H1 (cell line): ENCODE results near the gene SLC25A20. TPM values are rescaled to one million over a fixed set of nuclear protein-coding genes. Genes with fewer than 3 reads are reported as not detected.

ENCODE experiments used
- CTCF ChIA-PET: fragments of 300-600 bp; sonication (Branson Sonifier 250); formaldehyde crosslinking; loops from one replicate; lab custom pipeline; 2021; ENCODE audit not compliant: partially characterized antibody; lab: Charles Lee
- POLR2A ChIA-PET: fragments of 300-600 bp; sonication (Branson Sonifier 250); formaldehyde crosslinking; loops from one replicate; lab custom pipeline; 2021; ENCODE audit warnings: inconsistent platforms; ENCODE audit not compliant: partially characterized antibody; lab: Charles Lee
- DNase-seq, 2 experiments: peaks; one replicate each; pipeline versions ENCODE4 v3.0.0 to v3.0.0-alpha.2; 2010 to 2022; ENCODE audit warnings: low spot score in 2 of 2, low read depth in 1 of 2, mixed read lengths in 1 of 2
- FAIRE-seq: peaks from 2 replicates; lab custom pipeline; 2011; peaks lifted over from hg19 to GRCh38; lab: Jason Lieb, UNC
- H2AFZ ChIP-seq: 2 replicates; pipeline ENCODE4 v1.8.1; 2012; ENCODE audit warnings: low read length, inconsistent platforms
- H2AK5ac ChIP-seq: 2 replicates; pipeline ENCODE4 v1.6.1; 2013; ENCODE audit warnings: low read depth, low read length
- H2BK120ac ChIP-seq: replicated peaks from 2 replicates; pipeline ENCODE3; 2013; ENCODE audit warnings: low read depth, low read length, inconsistent platforms
- H2BK12ac ChIP-seq: 2 replicates; pipeline ENCODE4 v1.6.1; 2013; ENCODE audit warnings: low read depth, low read length
- H2BK15ac ChIP-seq: 2 replicates; pipeline ENCODE4 v1.6.1; 2013; ENCODE audit warnings: low read length
- H2BK20ac ChIP-seq: 2 replicates; pipeline ENCODE4 v1.6.1; 2013; ENCODE audit warnings: low read length
- H2BK5ac ChIP-seq: 2 replicates; pipeline ENCODE4 v1.6.1; 2013; ENCODE audit warnings: low read depth, low read length
- H3K14ac ChIP-seq: 2 replicates; pipeline ENCODE4 v1.6.1; 2013; ENCODE audit warnings: inconsistent platforms; ENCODE audit not compliant: insufficient read length
- H3K18ac ChIP-seq: 2 replicates; pipeline ENCODE4 v1.6.1; 2013; ENCODE audit warnings: low read length; ENCODE audit errors: extremely low read depth
- H3K23ac ChIP-seq: 2 replicates; pipeline ENCODE4 v1.6.1; 2013; ENCODE audit warnings: inconsistent platforms; ENCODE audit not compliant: insufficient read length
- H3K23me2 ChIP-seq: 2 replicates; pipeline ENCODE4 v1.6.1; 2013; ENCODE audit warnings: low read depth, low read length
- H3K27ac ChIP-seq: 2 replicates; pipeline ENCODE4 v1.6.1; 2011; ENCODE audit warnings: low read depth, low read length, inconsistent platforms
- H3K27me3 ChIP-seq, 4 experiments: replicated peaks in 1 of 4; 1 replicate in 1 of 4; 2 replicates in 3 of 4; pipeline versions ENCODE4 v1.6.1 to v1.8.1; 2011 to 2013; ENCODE audit warnings: low read length in 3 of 4, mild to moderate bottlenecking in 3 of 4, inconsistent platforms in 2 of 4, mixed read lengths in 2 of 4, moderate library complexity in 1 of 4; ENCODE audit not compliant: control insufficient read depth in 3 of 4, insufficient read depth in 3 of 4; ENCODE audit errors: extremely low read depth in 1 of 4
- H3K36me3 ChIP-seq, 4 experiments: 2 replicates each; pipeline versions ENCODE4 v1.6.1 to v1.8.1; 2011 to 2013; ENCODE audit warnings: mild to moderate bottlenecking in 4 of 4, low read length in 3 of 4, moderate library complexity in 2 of 4, control low read depth in 1 of 4, inconsistent platforms in 1 of 4; ENCODE audit not compliant: insufficient read depth in 4 of 4, control insufficient read depth in 2 of 4
- H3K4ac ChIP-seq: replicated peaks from 2 replicates; pipeline ENCODE3; 2013; ENCODE audit warnings: low read length, low read depth, mixed read lengths, inconsistent platforms; ENCODE audit not compliant: insufficient read length
- H3K4me1 ChIP-seq, 4 experiments: replicated peaks in 1 of 4; 1 replicate in 1 of 4; 2 replicates in 3 of 4; pipeline versions ENCODE4 v1.6.1 to v1.8.1; 2011 to 2013; ENCODE audit warnings: low read length in 3 of 4, inconsistent platforms in 2 of 4, mixed read lengths in 1 of 4; ENCODE audit not compliant: insufficient read depth in 4 of 4, control insufficient read depth in 3 of 4
- H3K4me2 ChIP-seq, 2 experiments: 2 replicates each; pipeline versions ENCODE4 v1.6.1 to v1.8.1; 2011 to 2013; ENCODE audit warnings: low read depth in 2 of 2, low read length in 2 of 2, control low read depth in 1 of 2, inconsistent platforms in 1 of 2, mild to moderate bottlenecking in 1 of 2; ENCODE audit not compliant: insufficient read depth in 1 of 2
- H3K4me3 ChIP-seq, 4 experiments: fragments of 200-600, 300-600 bp in 1 of 4; sonication (generic), shearing (Covaris generic), sonication (Bioruptor Twin) in 1 of 4; 2 replicates each; pipeline versions ENCODE4 v1.5.1 to v1.8.1; 2011 to 2016; ENCODE audit warnings: low read length in 4 of 4, low read depth in 3 of 4, control low read depth in 2 of 4, inconsistent platforms in 2 of 4, mild to moderate bottlenecking in 2 of 4, mixed read lengths in 1 of 4, moderate library complexity in 1 of 4; ENCODE audit not compliant: insufficient read depth in 2 of 4; ENCODE audit errors: extremely low read depth in 1 of 4
- H3K56ac ChIP-seq: replicated peaks from 2 replicates; pipeline ENCODE3; 2013; ENCODE audit warnings: low read depth, mild to moderate bottlenecking, mixed read lengths, low read length, inconsistent platforms; ENCODE audit not compliant: insufficient read length
- H3K79me1 ChIP-seq: 2 replicates; pipeline ENCODE4 v1.6.1; 2013; ENCODE audit warnings: low read depth, low read length, control low read depth
- H3K79me2 ChIP-seq, 2 experiments: 2 replicates each; pipeline versions ENCODE4 v1.6.1 to v1.8.1; 2012 to 2013; ENCODE audit warnings: low read length in 2 of 2, mild to moderate bottlenecking in 2 of 2, inconsistent platforms in 1 of 2; ENCODE audit not compliant: insufficient read depth in 2 of 2, control insufficient read depth in 1 of 2
- H3K9ac ChIP-seq, 4 experiments: replicated peaks in 1 of 4; 1 replicate in 1 of 4; 2 replicates in 3 of 4; pipeline versions ENCODE4 v1.6.1 to v1.8.1; 2011 to 2013; ENCODE audit warnings: low read depth in 3 of 4, low read length in 3 of 4, control low read depth in 2 of 4, mild to moderate bottlenecking in 2 of 4, moderate library complexity in 2 of 4, inconsistent platforms in 1 of 4; ENCODE audit errors: extremely low read depth in 1 of 4
- H3K9me3 ChIP-seq, 2 experiments: 2 replicates each; pipeline versions ENCODE4 v1.6.1 to v1.8.1; 2012 to 2013; ENCODE audit warnings: mild to moderate bottlenecking in 2 of 2, moderate library complexity in 2 of 2, control low read depth in 1 of 2, inconsistent platforms in 1 of 2, low read depth in 1 of 2, low read length in 1 of 2, mixed read lengths in 1 of 2; ENCODE audit not compliant: insufficient read depth in 2 of 2
- H4K20me1 ChIP-seq, 2 experiments: replicated peaks in 1 of 2; 2 replicates each; pipeline versions ENCODE3 to v1.8.1; 2011 to 2013; ENCODE audit warnings: inconsistent platforms in 2 of 2, low read length in 2 of 2, mild to moderate bottlenecking in 1 of 2; ENCODE audit not compliant: insufficient read depth in 2 of 2, control insufficient read depth in 1 of 2
- H4K5ac ChIP-seq: 2 replicates; pipeline ENCODE4 v1.6.1; 2013; ENCODE audit warnings: low read length, low read depth, mixed read lengths, inconsistent platforms; ENCODE audit not compliant: insufficient read length
- H4K8ac ChIP-seq: 2 replicates; pipeline ENCODE4 v1.8.0; 2013; ENCODE audit warnings: mild to moderate bottlenecking, moderate library complexity, low read length, inconsistent platforms; ENCODE audit not compliant: insufficient read depth; ENCODE audit errors: extremely low read depth
- H4K91ac ChIP-seq: replicated peaks from 2 replicates; pipeline ENCODE3; 2013; ENCODE audit warnings: low read length, mixed read lengths, inconsistent platforms; ENCODE audit not compliant: insufficient read length
- CBX5 ChIP-seq: fragments of 300-800, 300-1000 bp; sonication (generic); IDR thresholded peaks from 2 replicates; pipeline ENCODE4 v1.7.1; 2016; ENCODE audit warnings: antibody characterized with exemption, low read length, low read depth
- GTF2F1 ChIP-seq: IDR thresholded peaks from 2 replicates; pipeline ENCODE4 v1.6.1; 2012; ENCODE audit warnings: low read depth, low read length, improper control_type of control experiment, borderline replicate concordance
- HDAC2 ChIP-seq, 2 experiments: fragments of 300-600 bp in 1 of 2; sonication (generic) in 1 of 2; IDR thresholded peaks; 2 replicates each; pipeline ENCODE4 v1.6.1; 2011 to 2012; ENCODE audit warnings: low read depth in 2 of 2, low read length in 2 of 2, mild to moderate bottlenecking in 2 of 2, moderate library complexity in 2 of 2, borderline replicate concordance in 1 of 2, inconsistent platforms in 1 of 2
- HDAC6 ChIP-seq: IDR thresholded peaks from one replicate; pipeline ENCODE4 v1.7.1; 2012; ENCODE audit warnings: low read depth, mild to moderate bottlenecking, inconsistent platforms, low read length, moderate library complexity
- KDM1A ChIP-seq: fragments of 200-600, 300-600 bp; sonication (generic); IDR thresholded peaks from 2 replicates; pipeline ENCODE4 v1.7.1; 2016; ENCODE audit warnings: mild to moderate bottlenecking, low read length, borderline replicate concordance
- SIRT6 ChIP-seq: IDR thresholded peaks from one replicate; pipeline ENCODE4 v1.7.1; 2012; ENCODE audit warnings: low read length, inconsistent platforms
- TAF1 ChIP-seq: IDR thresholded peaks from 2 replicates; pipeline ENCODE4 v1.6.1; 2011; ENCODE audit warnings: mild to moderate bottlenecking, low read depth, low read length
- TEAD4 ChIP-seq: IDR thresholded peaks from 2 replicates; pipeline ENCODE4 v1.6.1; 2012; ENCODE audit warnings: low read depth, low read length, inconsistent platforms, mixed read lengths
- ZNF274 ChIP-seq: IDR thresholded peaks from 2 replicates; pipeline ENCODE4 v1.7.0; 2012; ENCODE audit warnings: low read length, borderline replicate concordance; ENCODE audit errors: extremely low read depth
- WGBS, 2 experiments: shearing (Covaris generic) in 1 of 2; methylation state at CpG; one replicate each; pipeline versions ENCODE4 v1.1.6 to v1.1.7; 2013 to 2015; ENCODE audit warnings: low lambda C conversion rate in 2 of 2, mixed read lengths in 2 of 2, inconsistent platforms in 1 of 2, low coverage in 1 of 2, missing lambda C conversion rate in 1 of 2; ENCODE audit not compliant: insufficient replicate concordance in 2 of 2, insufficient coverage in 1 of 2, insufficient read length in 1 of 2; ENCODE audit errors: extremely low coverage in 1 of 2, missing lambda C conversion rate in 1 of 2; 5-methylcytosine and 5-hydroxymethylcytosine counted together
- polyA plus RNA-seq, 7 experiments: library from polyadenylated mRNA; depleted of rRNA in 3 of 7; stranded (reverse) in 5 of 7; unstranded in 2 of 7; fragments of >200 nt in 5 of 7; fragments of 200-250 nt in 2 of 7; gene quantifications; 1 replicate in 5 of 7; 2 replicates in 1 of 7; 4 replicates in 1 of 7; pipeline versions ENCODE4 v1.2.1 to v1.2.3, GENCODE V29; 2011 to 2013; ENCODE audit warnings: missing spikeins in 2 of 7, mixed read lengths in 2 of 7
- total RNA-seq: library from RNA; stranded (reverse); fragmentation: NEBNext Ultra II Directional; extraction: Animal tissue kit (Norgen Biotek cat#: 25700); gene quantifications from 2 replicates; pipeline ENCODE4 v1.2.1, GENCODE V29; 2021
- TF ChIP-seq, protein P1 (sequence below): IDR thresholded peaks from 2 replicates; pipeline ENCODE4 v1.6.1; 2012; ENCODE audit warnings: inconsistent platforms

SLC25A20 gene
- total and polyA plus RNA-seq, 2 of the 8 experiments (the other 6 are each of a cell fraction or from before 2014, with no cell fraction given): 3.8 to 4.0 TPM

DNA sequence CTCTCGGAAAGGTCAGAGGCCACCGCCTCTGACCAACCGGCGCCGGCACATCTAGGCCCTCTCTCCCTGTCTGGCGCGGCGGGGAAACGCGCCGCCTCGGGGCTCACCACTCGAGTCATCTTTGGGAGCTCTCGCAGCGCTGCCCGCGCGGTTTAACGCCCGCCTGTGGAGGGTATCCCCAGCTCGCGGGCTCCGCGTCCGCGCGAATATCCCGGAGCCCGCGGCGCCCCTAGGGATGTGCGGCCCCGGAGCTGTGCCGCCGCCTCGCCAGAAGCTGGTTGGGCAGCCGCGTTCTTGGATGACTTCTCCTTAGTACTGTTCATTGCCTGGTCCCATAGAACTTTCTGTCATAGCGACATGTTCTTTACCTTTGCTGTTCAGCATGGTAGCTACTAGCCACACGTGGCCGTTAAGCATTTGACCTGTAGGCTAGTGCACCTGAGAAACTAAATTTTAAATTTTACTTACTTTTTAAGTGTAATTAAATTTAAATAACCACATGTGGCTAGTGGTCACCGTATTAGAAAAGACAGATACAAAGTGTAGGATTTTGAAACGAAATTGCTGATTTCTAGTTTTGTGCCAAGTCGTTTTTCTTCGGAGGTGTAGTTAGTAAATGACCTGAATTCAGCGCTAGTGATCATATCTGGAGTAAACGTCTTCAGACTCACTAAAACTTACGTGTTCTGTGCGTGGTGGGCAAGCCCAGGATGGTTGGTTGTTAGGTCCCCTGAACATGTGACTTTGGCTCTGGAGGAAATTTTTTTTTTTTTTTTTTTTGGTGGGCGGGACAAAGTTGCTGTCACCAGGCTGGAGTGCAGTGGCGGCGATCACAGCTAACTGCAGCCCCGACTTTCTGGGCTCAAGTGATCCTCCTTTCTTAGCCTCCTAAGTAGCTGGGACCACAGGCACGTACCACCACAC, 20.8 kb upstream of the SLC25A20 start:
- no peak for FAIRE-seq
- TF ChIP-seq HDAC2 (IDR thresholded peaks at IDR 0.05; ENCODE audit: borderline replicate concordance in 1 of 2, low read depth in 2 of 2, low read length in 2 of 2) (0 out of 4 replicates have a peak, but pooled peaks of 1 of the 2 experiments have one; percentile 11), HDAC6 (no peak), CBX5 (no peak), ZNF274 (no peak), KDM1A (no peak), GTF2F1 (no peak), TEAD4 (no peak), SIRT6 (no peak), TAF1 (no peak)
- TF ChIP-seq, protein P1, sequence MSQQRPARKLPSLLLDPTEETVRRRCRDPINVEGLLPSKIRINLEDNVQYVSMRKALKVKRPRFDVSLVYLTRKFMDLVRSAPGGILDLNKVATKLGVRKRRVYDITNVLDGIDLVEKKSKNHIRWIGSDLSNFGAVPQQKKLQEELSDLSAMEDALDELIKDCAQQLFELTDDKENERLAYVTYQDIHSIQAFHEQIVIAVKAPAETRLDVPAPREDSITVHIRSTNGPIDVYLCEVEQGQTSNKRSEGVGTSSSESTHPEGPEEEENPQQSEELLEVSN: no peak

More for the DNA sequence above, 20.8 kb upstream of the SLC25A20 start:
- Histone ChIP-seq H2BK120ac (no peak overlapping the region), H3K9ac (peak overlapping the region; percentile 79 to 92 (median 80)), H3K79me2 (peaks cover 14 to 47% of the 10 kb centered on the region in 2 experiments), H3K9me3 (no peaks in the 10 kb centered on the region), H3K4me1 (peaks cover 0 to 3% (median 1%) of the 10 kb centered on the region in 4 experiments; a peak in 2 of 7 replicates), H3K79me1 (peaks cover 5% of the 10 kb centered on the region), H2BK12ac (no peak overlapping the region), H2AK5ac (no peak overlapping the region), H4K20me1 (peaks cover 5 to 11% of the 10 kb centered on the region in 2 experiments), H3K4me3 (peak overlapping the region; percentile 65 to 97 (median 88)), H3K27me3 (no peaks in the 10 kb centered on the region), H2BK20ac (no peak overlapping the region), H4K5ac (no peak overlapping the region), H3K4me2 (peak overlapping the region; percentile 98 to 100), H3K18ac (no peak overlapping the region; the same call in none of the 2 replicates), H3K23me2 (peaks cover 4% of the 10 kb centered on the region; the same call in 1 of the 2 replicates), H2AFZ (no peak overlapping the region), H2BK15ac (no peak overlapping the region), H3K4ac (peak overlapping the region; percentile 98), H3K23ac (no peak overlapping the region), H3K56ac (peak overlapping the region; percentile 53), H3K36me3 (peaks cover 2 to 10% (median 5%) of the 10 kb centered on the region in 4 experiments; a peak in 5 of 8 replicates), H3K14ac (no peak overlapping the region), H2BK5ac (no peak overlapping the region), H4K8ac (peak overlapping the region; percentile 91), H3K27ac (peak overlapping the region; percentile 75; the same call in 1 of the 2 replicates), H4K91ac (no peak overlapping the region)
- DNase-seq: no peak
- WGBS, 2 experiments: 5% methylated on average over 50 of the region's 54 CpGs; no CpG with 5 or more reads in 1 of the 2 experiments
- CTCF ChIA-PET: interaction anchor here (0.7 to 2.5 kb wide), 9 partner anchors 11 to 357 kb away, joined by 3 to 14 read pairs (median 3); partner anchors contain the start of genes C3orf62 and SLC25A20
- POLR2A ChIA-PET: interaction anchor here (0.7 to 2.7 kb wide), 23 partner anchors 10 to 288 kb away, joined by 3 to 12 read pairs (median 3); partner anchors contain the start of genes IMPDH2, IP6K2, P4HTM and PRKAR2A
